NK-92 treated with Interleukin-12 subunit alpha and Interleukin-12 subunit beta, amount 100 ng/mL, for 24 hours (cell line): ENCODE results near the gene KCNMA1.

Experiments used
- DNase-seq: peaks from one replicate; lab custom pipeline; 2025; lab: John Stamatoyannopoulos, UW

KCNMA1 gene

GRCh38 chr10:77240706-77241349 is 396.8 kb downstream of the KCNMA1 start:
- DNase-seq: no peak

- no peak for DNase-seq
Observed at GRCh38 chr10:77240041-77240652, 397.5 kb downstream of the KCNMA1 start.

GRCh38 chr10:77237120-77237519 is 400.5 kb downstream of the KCNMA1 start:
- no peak for DNase-seq

- DNase-seq: no peak
Observed at GRCh38 chr10:77236700-77237099, 400.9 kb downstream of the KCNMA1 start.

- DNase-seq: no peak
Observed at GRCh38 chr10:77236029-77236428, 401.6 kb downstream of the KCNMA1 start.

- no peak for DNase-seq
Observed at GRCh38 chr10:77234599-77234998, 403.0 kb downstream of the KCNMA1 start.

- DNase-seq: no peak
Observed at GRCh38 chr10:77233466-77233865, 404.1 kb downstream of the KCNMA1 start.

- DNase-seq: no peak
Observed at GRCh38 chr10:77231884-77232610, 405.6 kb downstream of the KCNMA1 start.

GRCh38 chr10:77231375-77231774 is 406.2 kb downstream of the KCNMA1 start:
- no peak for DNase-seq

- DNase-seq: no peak
Observed at GRCh38 chr10:77230194-77230593, 407.4 kb downstream of the KCNMA1 start.

GRCh38 chr10:77229704-77230103 is 407.9 kb downstream of the KCNMA1 start:
- DNase-seq: no peak

GRCh38 chr10:77228559-77228958 is 409.0 kb downstream of the KCNMA1 start:
- no peak for DNase-seq

- no peak for DNase-seq
Observed at GRCh38 chr10:77226853-77227565, 410.6 kb downstream of the KCNMA1 start.

GRCh38 chr10:77226452-77226851 is 411.2 kb downstream of the KCNMA1 start:
- DNase-seq: no peak

- DNase-seq: no peak
Observed at GRCh38 chr10:77226020-77226419, 411.6 kb downstream of the KCNMA1 start.

- no peak for DNase-seq
Observed at GRCh38 chr10:77223526-77224460, 413.8 kb downstream of the KCNMA1 start.

GRCh38 chr10:77220150-77220549 is 417.5 kb downstream of the KCNMA1 start:
- DNase-seq: no peak

- DNase-seq: no peak
Observed at GRCh38 chr10:77219046-77219445, 418.6 kb downstream of the KCNMA1 start.

GRCh38 chr10:77214799-77215198 is 422.8 kb downstream of the KCNMA1 start:
- no peak for DNase-seq

GRCh38 chr10:77212632-77213031 is 425.0 kb downstream of the KCNMA1 start:
- no peak for DNase-seq

- no peak for DNase-seq
Observed at GRCh38 chr10:77210645-77211044, 427.0 kb downstream of the KCNMA1 start.
